ENCODE results near the gene CRHR2. TPM values are rescaled to one million over a fixed set of nuclear protein-coding genes. Genes with fewer than 3 reads are reported as not detected.
A peak's percentile ranks its signal among the peaks of the same experiment; 100 is the strongest.

CRHR2 gene
- total RNA-seq, 2 donors from 2014 or later, result 0.16 TPM; not detected in 1

GRCh38 chr7:30648744-30649540, 33.3 kb downstream of the CRHR2 start:
- intact Hi-C loops (cut with DNase I), result no loop called here
- DNase-seq, result peak; percentile 15
- TF ChIP-seq CTCF (IDR thresholded peaks at IDR 0.05), result no peak
- Histone ChIP-seq H3K27ac (no peak overlapping the region), H3K27me3 (no peaks in the 10 kb centered on the region), H3K9ac (ENCODE audit: low read depth in 2 of 2, low read length in 2 of 2) (no peak overlapping the region), H3K4me1 (no peaks in the 10 kb centered on the region), H3K36me3 (no peaks in the 10 kb centered on the region), H3K4me3 (no peak overlapping the region), H3K9me3 (no peaks in the 10 kb centered on the region)

- intact Hi-C loops (cut with DNase I), result no loop called here
- Histone ChIP-seq H3K9me3 (no peaks in the 10 kb centered on the region), H3K36me3 (no peaks in the 10 kb centered on the region), H3K4me1 (no peaks in the 10 kb centered on the region), H3K27ac (no peak overlapping the region), H3K27me3 (no peaks in the 10 kb centered on the region), H3K9ac (ENCODE audit: low read depth in 2 of 2, low read length in 2 of 2) (no peak overlapping the region), H3K4me3 (no peak overlapping the region)
- peak; percentile 14 for DNase-seq
- no peak for TF ChIP-seq CTCF (IDR thresholded peaks at IDR 0.05)
Measured at GRCh38 chr7:30647589-30648364, 34.5 kb downstream of the CRHR2 start.

- Histone ChIP-seq H3K36me3 (no peaks in the 10 kb centered on the region), H3K4me3 (no peak overlapping the region), H3K9me3 (no peaks in the 10 kb centered on the region), H3K27ac (no peak overlapping the region), H3K9ac (ENCODE audit: low read depth in 2 of 2, low read length in 2 of 2) (no peak overlapping the region), H3K27me3 (no peaks in the 10 kb centered on the region), H3K4me1 (no peaks in the 10 kb centered on the region)
- peak; percentile 11 for DNase-seq
- intact Hi-C loops (cut with DNase I), result no loop called here
- no peak for TF ChIP-seq CTCF (IDR thresholded peaks at IDR 0.05)
Measured at GRCh38 chr7:30646154-30646553, 36.1 kb downstream of the CRHR2 start.

- TF ChIP-seq CTCF (IDR thresholded peaks at IDR 0.05), result no peak
- H3K9me3 ChIP-seq, result no peaks in the 10 kb centered on the region
- DNase-seq, result no peak
- intact Hi-C loops (cut with DNase I), result no loop called here
- no peak overlapping the region for H3K4me3 ChIP-seq
- H3K9ac ChIP-seq (ENCODE audit: low read depth in 2 of 2, low read length in 2 of 2), result no peak overlapping the region
- H3K27me3 ChIP-seq, result no peaks in the 10 kb centered on the region
- no peaks in the 10 kb centered on the region for H3K4me1 ChIP-seq
- no peak overlapping the region for H3K27ac ChIP-seq
- H3K36me3 ChIP-seq, result no peaks in the 10 kb centered on the region
Measured at GRCh38 chr7:30645661-30646060, 36.6 kb downstream of the CRHR2 start.

GRCh38 chr7:30644286-30644955, 37.8 kb downstream of the CRHR2 start:
- no peak for TF ChIP-seq CTCF (IDR thresholded peaks at IDR 0.05)
- intact Hi-C loops (cut with DNase I), result no loop called here
- H3K27ac ChIP-seq, result no peak overlapping the region
- no peaks in the 10 kb centered on the region for H3K9me3 ChIP-seq
- no peak overlapping the region for H3K9ac ChIP-seq (ENCODE audit: low read depth in 2 of 2, low read length in 2 of 2)
- H3K27me3 ChIP-seq, result no peaks in the 10 kb centered on the region
- H3K4me3 ChIP-seq, result no peak overlapping the region
- H3K4me1 ChIP-seq, result no peaks in the 10 kb centered on the region
- DNase-seq, result no peak
- H3K36me3 ChIP-seq, result no peaks in the 10 kb centered on the region

Measured in colonic mucosa (tissue), 4 donors.